Stimulated activated naive CD8-positive, alpha-beta T cell treated with anti-CD3 and anti-CD28 coated beads, Interleukin-15, Interleukin-2, amounts not matched to agents 100 U/mL and 50 U/mL, for 24 hours (primary cell): ENCODE measurements around the gene TOMM7.
A peak's percentile ranks its signal among the peaks of the same experiment; 100 is the strongest.
"Not testable (repeated sequence)": the region's sequence is repeated elsewhere in the genome, so short reads cannot be mapped to it uniquely, and the experiment has no call there.

Experiments used
- ATAC-seq: fragments of 150-1000 bp; cut with Tn5 transposase; one replicate; pipeline ENCODE4 v1.10.0; 2021
- DNase-seq: peaks from one replicate; pipeline ENCODE4 v3.0.0; 2021

TOMM7 gene

DNA sequence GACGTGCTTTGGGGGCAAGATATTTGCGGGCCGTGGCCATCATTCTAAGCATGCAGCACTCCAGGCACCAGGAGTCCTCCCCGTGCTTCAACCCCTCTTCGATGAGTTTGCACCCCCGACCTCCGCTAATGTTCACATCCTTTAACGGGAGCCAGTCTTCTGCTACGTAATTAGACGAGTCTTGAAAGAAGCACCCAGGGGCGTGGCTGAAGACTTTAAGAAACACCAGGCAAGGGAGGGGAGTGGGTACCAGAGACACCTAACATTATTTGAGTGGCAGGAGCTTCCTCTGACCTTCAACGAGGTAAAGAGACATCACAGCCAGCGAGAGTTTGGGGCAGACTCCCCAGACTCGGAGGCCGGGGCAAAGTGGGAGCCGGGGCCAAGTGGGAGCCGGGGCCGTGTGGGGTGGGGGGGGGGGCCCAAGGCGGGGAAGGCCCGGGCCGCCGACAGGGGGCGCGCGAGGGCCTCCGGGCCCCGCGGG, 31.1 kb upstream of the TOMM7 start:
- DNase-seq = no peak
- peak; percentile 44 for ATAC-seq

DNA sequence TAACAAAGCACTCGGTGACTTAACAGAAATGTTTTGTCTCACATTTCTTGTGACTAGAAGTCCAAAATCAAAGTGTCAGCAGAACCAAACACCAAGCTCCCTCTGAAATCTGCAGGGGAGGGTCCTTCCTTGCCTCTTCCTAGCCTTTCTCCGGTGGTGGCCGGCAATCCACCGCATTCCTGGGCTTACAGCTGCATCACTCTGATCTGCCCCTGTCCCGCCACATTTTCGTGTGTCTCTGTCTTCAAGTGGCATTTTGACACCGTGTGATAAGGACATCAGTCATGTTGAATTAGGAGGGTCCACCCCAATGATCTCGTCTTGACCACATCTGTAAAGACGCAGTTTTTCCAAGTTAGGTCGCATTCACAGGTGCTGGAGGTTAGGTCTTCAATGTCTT, 30.5 kb upstream of the TOMM7 start:
- ATAC-seq = no peak
- no peak for DNase-seq

DNA sequence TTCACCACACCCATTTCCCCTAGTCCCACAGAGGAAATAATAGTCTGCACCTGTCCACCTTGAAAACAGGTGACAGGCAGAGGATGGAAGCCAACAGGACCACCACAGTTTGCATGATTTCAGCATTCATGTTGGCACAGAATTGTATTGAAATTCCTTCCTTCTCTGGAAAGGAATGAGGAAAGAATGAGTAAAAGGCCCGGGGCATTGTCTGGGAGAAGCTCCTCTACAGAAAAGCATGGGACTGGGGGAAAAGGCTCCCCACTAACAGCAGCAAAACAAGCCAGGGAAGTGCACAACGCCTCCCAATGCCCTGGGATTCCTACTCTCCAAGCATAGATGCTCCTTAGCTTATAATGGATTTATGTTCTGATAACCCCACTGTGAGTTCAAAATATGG, 28.5 kb upstream of the TOMM7 start:
- ATAC-seq (no peak), DNase-seq (no peak)

DNA sequence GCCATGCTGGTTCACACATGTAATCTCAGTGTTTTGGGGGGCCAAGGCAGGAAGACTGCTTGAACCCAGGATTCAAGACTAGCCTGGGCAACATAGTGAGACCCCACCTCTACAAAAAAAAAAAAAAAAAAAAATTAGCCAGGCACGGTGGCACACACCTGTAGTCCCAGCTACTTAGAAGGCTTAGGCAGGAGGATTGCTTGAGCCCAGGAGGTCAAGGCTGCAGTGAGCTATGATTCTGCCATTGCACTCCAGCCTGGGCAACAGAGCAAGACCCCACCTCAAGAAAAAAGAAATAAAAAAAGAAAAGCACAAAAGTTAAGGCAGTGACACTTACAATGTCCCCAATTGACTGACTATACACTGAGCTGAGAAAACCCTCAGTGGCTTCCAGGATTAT, 27.7 kb upstream of the TOMM7 start:
- ATAC-seq, DNase-seq: not testable (repeated sequence)

DNA sequence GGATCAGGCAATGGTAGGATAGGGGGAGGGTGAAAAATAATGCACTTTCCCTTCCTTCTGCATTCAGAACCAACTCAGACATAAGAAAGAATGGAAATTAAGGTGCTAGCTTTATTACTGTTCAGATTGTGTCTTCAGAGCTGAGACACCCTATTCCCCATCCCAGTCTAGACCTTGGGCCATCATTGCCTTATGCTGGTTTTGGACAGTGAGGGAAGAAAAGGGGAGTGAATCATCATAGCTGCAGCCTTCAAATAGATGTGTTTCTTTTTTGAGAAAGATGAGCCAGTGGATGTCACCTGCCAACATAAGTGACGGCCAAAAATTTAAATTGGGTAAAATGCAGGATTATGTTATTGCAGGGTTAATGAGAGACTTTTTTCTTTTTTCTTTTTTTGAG, 27.0 kb upstream of the TOMM7 start:
- DNase-seq (no peak), ATAC-seq (no peak)

DNA sequence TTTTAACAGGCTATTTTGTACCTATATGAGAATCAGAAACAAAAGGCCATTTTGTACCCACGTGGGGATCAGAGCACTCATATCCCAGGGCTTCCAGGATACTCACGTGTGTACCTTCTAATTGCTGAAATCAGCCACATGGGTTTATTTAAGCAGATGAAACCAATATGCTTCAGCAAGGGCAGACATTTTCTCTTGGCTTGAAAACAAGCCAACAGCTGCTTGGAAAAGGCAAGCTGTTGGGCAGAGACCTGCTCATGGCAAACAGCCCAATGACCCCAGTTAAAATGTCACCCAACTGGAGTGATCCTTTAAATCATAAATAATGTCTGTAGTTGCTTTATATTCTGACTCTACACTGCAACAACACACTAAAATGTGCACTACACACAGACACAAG, 26.5 kb upstream of the TOMM7 start:
- DNase-seq = no peak
- no peak for ATAC-seq

DNA sequence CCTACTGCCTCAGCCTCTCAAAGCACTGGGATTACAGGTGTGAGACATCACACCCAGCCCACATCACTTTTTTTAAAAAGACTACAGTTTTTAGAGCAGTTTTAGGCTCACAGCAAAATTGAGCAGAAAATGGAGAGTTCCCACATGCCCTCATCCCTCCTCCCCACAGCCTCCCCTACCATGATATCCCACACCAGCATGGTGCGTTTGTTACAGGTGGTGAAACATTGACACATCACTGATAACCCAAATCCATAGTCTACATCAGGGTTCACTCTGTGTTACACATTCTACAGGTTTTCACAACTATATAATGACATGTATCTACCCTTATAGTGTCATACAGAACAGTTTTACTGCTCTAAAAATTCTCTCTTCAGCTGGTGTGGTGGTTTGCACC, 24.3 kb upstream of the TOMM7 start:
- ATAC-seq (no peak), DNase-seq (no peak)

DNA sequence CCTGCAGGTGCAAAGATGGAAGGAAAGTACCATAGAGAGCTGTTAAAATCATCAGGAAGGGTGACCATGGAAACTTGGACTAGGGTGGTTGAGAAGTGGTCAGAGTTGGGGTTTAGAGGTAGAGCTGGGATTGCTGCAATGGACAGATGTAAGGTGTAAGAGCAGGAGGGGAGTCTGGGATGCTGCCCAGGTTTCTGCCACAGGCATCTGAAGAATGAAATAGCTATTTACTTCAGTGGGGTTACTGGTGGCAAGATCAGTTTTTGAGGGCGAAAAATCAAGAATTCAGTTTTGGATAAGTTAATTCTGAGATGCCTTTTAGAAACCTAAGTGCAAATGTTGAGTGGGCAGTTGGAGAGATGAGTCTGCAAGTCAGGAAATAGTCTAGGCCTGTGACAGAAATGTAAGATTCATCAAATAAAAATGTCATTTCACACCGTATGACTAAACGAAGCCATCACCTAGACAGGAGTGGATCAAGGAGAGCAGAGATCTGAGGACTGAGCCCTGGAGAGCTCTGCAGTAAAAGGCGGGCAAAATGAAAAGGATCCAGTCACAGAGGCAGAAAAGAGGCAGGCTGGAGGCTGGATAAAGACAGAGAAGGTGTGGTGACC, 22.7 kb upstream of the TOMM7 start:
- DNase-seq = no peak
- no peak for ATAC-seq

DNA sequence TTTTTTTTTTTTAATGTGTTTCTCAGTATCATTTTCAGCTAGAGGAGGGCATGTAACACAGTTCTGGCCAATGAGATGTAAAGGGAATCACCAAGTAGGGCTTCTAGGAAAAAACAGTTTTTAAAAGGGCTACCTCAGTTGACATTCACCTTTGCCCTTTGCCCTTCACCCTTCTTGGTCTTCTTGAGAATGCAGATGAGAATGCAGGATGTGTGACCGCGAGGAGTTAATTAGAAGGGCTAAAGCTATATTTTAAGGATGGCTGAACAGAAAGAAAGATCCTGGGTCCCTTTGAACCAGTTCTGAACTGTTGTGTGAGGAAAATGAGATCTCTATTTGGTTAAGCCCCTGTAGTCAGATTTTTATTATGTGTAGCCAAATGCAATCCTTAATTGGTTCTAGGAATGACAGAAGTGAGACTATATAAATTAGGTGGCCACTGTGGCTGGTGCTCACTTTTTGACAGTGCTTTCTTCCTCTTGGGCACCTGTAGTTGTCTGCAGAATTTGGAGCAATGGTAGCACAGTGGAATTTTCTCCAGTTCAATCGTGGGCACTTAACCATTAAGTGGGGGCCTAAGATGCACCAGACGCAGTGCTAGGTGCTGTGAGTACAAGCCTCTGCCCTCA, 21.1 kb upstream of the TOMM7 start:
- ATAC-seq (no peak), DNase-seq (no peak)

DNA sequence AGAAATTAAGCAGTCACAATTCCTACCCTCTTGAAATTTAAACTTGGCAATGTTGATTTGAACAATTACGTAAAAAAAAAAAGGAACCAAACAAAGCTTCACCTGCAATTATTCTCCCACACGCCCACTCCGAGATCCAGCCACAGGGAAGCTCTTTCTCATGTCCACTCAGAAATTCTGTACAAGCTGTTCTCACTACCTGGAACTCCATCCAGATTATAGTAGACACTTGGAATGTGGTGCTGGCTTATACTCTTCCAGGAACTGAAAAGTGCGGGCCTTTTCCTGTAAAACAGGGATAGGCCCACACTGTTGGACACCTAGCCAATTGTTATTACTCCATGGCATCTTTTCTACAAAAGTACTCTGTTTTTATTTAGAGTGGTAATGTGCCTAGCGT, 20.3 kb upstream of the TOMM7 start:
- ATAC-seq (no peak), DNase-seq (no peak)

DNA sequence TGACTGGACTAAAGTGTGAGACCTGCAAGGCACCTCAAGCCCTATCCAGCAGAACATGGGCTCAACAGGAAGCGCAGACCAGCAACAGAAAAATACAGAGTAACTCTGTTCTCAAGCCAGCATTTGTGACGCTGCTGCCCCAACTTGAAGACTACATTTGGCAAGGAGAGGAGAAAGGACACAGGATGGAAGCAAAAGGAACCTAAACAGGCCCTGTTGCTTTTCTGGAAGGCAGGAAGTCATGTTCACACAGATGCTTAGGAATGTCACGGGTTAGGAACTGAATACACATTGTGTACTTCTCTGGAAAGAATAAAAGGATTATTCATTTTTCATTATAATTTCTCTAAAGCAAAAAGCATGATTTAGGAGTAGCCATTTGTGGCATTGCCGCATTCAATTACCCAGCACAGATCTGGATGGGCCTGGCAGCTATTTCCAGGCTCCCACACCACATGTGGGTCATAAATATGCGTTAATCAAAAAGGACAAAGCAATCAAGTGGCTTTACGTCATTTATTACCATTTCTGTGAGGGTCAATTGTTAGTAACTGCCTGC, 19.8 kb upstream of the TOMM7 start:
- DNase-seq (no peak), ATAC-seq (no peak)

DNA sequence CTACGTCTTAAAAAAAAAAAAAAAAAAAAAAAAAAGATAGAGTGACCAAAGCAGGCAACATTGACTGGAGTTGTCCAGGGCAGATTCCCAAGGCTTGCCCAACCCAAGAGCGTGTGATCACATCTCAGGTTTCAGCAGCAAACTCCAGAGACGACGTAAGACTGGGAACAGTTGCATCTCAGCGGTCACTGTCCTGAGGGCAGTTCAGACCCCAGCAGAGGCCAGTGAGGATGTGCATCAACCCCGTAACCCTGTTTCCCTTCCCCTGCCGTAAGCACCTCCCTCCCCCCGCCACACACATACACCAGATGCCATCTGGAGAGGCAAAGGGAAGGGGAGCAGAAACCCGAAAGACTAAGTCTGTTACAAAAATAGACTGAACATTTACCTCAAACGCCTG, 19.3 kb upstream of the TOMM7 start:
- no peak for ATAC-seq
- no peak for DNase-seq

DNA sequence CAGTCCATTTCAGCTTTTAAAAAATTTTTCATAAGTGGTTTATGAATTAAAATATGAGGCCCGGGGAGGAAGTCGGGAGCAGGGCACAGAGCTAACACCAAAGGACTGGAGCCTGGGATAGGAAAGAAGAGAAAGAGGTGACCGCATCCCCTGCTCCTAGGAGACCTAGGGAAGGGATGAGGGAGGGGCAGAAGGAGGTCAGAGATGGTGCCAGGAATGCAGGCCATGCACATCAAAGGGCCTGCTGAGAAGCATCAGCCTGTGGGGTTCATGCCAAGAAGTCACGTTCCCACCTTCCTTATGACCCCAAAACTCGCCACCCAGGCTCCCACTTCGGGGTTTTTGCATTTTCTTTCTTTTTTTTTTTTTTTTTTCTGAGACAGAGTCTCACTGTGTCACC, 14.7 kb upstream of the TOMM7 start:
- DNase-seq (no peak), ATAC-seq (no peak)

DNA sequence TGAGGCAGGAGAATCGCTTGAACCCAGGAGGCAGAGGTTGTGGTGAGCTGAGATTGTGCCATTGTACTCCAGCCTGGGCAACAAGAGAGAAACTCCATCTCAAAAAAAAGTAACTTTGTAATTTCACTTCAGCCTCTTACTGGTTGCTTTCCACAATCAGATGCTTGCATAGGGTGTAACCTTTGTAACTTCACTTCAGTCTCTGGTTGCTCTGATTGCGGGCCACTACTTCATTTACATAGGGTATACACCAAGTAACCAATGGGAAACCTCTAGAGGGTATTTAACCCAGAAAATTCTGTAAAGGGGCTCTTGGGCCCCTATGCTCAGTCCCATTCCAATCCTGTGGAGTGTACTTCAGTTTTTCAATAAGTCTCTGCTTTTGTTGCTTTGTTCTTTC, 13.9 kb upstream of the TOMM7 start:
- ATAC-seq, DNase-seq: not testable (repeated sequence)

DNA sequence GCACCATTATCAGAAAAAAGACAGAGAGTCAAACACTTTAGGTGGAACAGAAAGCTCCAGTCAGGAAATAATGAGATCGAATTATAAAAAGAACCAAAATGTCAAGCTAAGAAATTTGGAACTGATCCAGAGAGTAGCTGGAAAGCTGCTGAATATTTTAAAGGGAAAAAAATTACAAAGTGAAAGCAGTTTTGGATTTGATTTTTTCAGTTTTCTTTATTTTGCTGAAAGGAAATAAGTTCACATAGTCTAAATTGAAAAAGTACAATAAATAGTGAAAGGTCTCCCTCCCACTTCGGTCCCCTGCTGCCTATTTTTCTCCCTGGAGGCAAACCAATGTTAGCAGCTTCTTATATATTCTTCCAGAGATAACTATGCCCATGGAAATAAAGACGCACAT, 11.3 kb upstream of the TOMM7 start:
- ATAC-seq (no peak), DNase-seq (no peak)

DNA sequence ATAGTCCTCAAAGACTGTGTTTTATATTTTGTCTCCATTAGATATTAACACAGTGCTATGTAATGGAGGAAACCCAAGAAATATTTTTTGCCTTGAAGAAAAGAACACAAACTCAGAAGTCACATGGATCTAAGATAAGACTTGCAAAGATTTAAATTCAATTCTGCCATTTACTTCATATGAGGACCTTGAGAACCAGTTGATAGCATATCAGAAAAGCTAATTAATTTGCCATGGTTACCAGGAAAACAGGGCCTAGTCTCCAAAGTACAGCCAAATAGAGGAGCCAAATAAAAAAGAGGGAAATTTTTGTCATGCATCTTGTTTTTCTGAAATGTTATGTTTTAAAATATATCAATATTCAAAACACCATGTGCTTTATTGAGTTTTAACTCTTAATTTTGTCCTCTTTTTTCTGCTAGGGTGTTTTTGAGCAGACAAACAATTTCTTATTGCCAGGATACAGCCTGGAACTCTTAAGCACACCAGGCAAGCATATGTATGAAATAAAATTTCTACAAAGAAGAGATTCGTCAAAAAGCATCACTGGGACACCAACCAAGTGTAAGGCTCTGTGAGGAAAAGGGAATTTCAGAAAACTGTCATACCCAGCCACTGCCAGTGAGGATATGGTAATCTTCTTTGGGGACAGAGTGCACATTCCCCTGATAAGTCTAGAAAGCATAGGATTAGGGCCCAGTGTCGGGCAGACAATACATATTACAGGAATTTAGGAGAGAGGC, 10.6 kb upstream of the TOMM7 start:
- DNase-seq = no peak
- ATAC-seq = no peak

DNA sequence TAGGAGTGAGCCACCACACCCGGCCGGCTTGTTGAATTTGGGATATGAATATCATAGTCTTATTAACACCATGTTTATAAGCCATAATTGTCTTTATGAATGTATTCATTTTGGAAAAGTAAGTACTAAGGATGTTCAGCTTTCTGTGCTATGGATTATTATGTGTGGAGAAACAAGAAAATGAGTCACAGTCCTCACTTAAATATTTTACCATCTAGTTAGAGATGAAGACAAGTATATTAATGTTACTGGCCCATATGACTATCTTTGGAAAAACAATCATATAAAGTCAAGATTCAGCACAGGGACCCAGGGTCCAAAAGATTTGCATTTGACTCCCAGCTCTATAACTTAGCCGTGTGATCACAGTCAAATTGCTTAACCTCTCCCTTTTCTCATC, 9.8 kb upstream of the TOMM7 start:
- DNase-seq = no peak
- ATAC-seq = no peak

DNA sequence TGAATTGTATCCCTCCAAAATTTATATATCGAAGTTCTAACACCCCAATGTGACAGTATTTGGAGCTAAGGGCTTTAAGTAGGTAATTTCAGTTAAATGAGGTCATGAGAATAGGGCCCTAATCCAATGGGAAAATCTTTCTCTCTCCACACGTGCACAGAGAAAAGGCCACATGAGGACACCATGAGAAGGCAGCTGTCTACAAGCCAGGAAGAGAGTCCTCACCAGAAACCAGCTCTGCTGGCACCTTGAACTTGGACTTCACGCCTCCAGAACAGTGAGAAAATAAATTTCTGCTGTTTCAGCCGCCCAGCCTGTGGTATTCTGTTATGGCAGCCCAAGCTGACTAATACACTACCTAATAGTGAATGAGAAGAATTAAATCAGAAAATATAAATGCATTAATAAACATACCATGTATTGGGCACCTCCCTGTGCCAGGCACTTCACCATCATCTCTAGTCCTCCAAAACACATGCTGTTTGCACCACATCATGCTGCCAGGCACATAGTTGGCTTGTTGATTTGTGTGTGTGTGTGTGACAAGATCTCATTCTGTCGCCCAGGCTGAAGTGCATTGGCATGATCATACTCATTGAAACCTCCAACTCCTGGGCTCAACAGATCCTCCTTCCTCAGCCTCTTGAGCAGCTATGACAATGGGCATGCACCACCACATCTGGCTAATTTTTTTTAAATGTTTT, 9.1 kb upstream of the TOMM7 start:
- ATAC-seq (no peak), DNase-seq (no peak)

DNA sequence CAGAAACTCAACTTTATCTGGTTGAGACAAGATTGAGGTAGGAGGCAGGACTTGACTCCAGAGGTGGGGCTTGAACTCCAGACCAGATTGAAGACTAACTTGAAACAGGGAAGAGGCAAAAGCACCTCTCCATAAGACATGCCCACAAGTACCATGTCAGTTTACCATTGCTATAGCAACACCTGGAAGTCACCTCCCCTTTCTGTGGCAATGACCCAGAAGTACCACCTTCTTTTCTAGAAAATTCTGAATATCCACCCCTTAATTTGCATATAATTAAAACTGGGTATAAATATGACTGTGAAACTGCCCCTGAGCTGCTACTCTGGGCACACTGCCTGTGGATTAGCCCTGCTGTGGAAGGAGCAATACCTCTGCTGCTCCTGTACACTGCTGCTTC, 4.9 kb upstream of the TOMM7 start:
- DNase-seq (no peak), ATAC-seq (no peak)

DNA sequence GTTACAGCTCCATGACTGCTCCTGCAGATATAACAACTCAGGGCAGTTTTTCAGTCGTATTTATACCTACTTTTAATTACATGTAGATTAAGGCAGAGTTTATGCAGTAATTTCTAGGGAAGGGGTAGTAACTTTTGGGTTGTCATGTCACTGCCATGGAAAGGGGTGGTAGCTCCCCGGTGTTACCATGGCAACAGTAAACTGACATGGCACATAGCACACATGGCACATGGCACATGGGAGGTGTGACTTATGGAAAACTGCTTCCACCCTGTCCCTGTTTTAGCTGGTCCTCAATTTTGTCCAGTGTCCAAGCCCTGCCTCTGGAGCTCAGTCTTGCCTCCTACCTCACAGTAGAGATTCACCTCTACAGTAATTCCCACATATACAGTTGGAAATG, 3.9 kb upstream of the TOMM7 start:
- ATAC-seq (no peak), DNase-seq (no peak)

DNA sequence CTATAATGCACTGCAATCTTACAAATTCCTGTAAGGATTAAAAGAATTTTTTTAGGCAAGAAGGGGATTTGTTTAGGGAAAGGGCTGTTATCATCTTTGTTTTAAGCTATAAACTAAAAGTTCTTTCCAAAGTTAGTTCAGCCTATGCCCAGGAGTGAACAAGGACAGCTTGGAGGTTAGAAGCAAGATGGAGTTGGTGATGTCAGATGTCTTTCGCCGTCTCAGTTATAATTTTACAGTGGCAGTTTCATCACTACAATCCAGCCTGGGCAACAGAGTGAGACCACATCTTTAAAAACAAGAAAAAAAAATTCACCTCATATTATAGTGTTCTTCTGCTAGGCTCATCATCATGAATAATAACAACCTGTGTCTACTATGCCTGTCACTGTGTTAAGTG, 2.1 kb upstream of the TOMM7 start:
- ATAC-seq = no peak
- no peak for DNase-seq

DNA sequence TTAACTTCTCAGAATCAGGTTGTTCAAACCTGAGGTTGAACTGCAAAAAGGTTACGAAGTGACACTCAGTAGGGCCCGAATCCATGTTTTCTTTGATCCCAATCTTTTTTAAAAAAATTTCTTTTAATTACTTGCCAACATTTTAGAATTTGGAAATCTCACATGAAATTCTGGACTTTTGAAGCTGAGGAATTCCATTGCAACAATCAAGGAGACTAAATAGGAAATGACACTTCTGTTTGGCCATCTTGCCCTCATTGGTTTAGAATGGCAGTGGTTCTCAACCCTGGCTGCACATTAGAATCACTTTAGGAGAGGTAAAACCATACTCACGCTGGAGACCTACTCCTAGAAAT, 471 bp upstream of the TOMM7 start:
- ATAC-seq (no peak), DNase-seq (no peak)
